Upper lobe of right lung (tissue), 1 donor: ENCODE measurements around the gene GSDME. TPM values are rescaled to one million over a fixed set of nuclear protein-coding genes. Genes with fewer than 3 reads are reported as not detected.

ENCODE experiments used
- ATAC-seq: fragments of 200-7000 bp; cut with Tn5 transposase; one replicate; pipeline ENCODE4 v1.9.1; 2020; ENCODE audit warnings: mild to moderate bottlenecking, moderate library complexity
- DNase-seq: peaks from one replicate; pipeline ENCODE4 v3.0.0-alpha.2; 2020
- H3K27ac ChIP-seq: fragments of 200-600 bp; one replicate; pipeline ENCODE4 v1.8.0; 2022
- H3K27me3 ChIP-seq: fragments of 200-600 bp; one replicate; pipeline ENCODE4 v1.8.0; 2022; ENCODE audit warnings: mild to moderate bottlenecking
- H3K36me3 ChIP-seq: fragments of 200-600 bp; one replicate; pipeline ENCODE4 v1.8.0; 2022
- H3K4me1 ChIP-seq: fragments of 200-600 bp; one replicate; pipeline ENCODE4 v1.8.0; 2022
- H3K4me3 ChIP-seq: fragments of 200-600 bp; one replicate; pipeline ENCODE4 v1.8.0; 2022; ENCODE audit warnings: mild to moderate bottlenecking
- H3K9me3 ChIP-seq: fragments of 200-600 bp; one replicate; pipeline ENCODE4 v1.8.0; 2022
- CTCF ChIP-seq: fragments of 200-600 bp; IDR thresholded peaks from one replicate; pipeline ENCODE4 v1.8.0; 2022; ENCODE audit warnings: antibody characterized with exemption
- intact Hi-C: fragments of 100-400 bp; cut with DNase I; formaldehyde crosslinking; loops from one replicate; pipeline ENCODE4 v1.11.0; 2022
- total RNA-seq: library from RNA; stranded (reverse); fragmentation: NEBNext Ultra II Directional; extraction: Animal tissue kit (Norgen Biotek cat#: 25700); gene quantifications from one replicate; pipeline ENCODE4 v1.2.1, GENCODE V29; 2021
- donor health status: DM: no; HTN: yes; CAD: no; lungs with severe emphysema.

Gene GSDME
- total RNA-seq, 1 donor from 2014 or later: 13.4 TPM

DNA sequence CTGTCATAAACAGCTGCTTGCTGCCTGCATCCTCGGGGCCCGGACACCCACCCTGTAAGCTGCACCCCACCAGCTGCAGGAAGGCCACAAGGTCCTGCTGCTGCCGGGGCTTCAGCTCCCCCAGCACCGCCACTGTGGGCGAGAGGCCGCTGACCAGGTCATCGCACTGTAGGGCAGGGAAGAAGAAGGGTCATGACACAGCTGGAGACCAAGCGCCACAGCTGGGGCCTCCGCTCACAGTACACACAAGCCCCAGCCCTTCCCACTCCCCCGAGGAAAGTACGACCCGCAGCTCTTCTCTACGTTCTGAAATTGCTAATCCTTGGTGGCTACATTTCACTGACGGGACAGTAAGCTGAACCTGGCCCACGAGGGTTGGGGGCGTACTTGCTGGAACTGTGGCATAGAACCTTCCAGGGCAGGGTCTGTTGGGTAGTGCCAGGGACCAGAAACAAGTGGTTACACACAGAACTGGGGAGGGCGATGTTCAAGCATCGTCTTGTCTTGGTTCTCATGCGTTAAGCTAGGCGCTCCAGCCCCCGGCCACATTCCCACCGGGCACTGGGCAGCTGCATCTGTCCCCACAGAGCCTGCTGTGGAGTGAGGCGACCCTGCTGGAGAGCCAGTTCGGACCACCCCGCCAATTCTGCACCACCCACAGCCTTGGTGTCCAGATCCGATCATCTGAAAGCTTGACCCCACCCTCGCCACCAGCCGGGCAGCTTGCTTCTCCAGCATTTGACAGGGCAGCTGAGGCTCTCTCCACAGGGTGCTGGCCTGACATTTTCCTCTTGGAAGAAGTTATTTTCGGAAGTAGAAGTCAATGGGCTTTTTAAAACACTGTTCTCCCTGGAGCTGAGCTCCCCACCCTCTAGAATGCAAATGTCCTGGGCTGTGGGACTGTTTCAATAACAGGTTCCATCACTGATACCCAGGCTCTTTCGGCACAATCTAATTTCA, 50.8 kb downstream of the GSDME start:
- H3K27me3 ChIP-seq: no peaks in the 10 kb centered on the region
- no peaks in the 10 kb centered on the region for H3K4me1 ChIP-seq
- H3K36me3 ChIP-seq: no peaks in the 10 kb centered on the region
- H3K4me3 ChIP-seq: no peak overlapping the region
- no peak for TF ChIP-seq CTCF
- intact Hi-C loops: no loop called here
- H3K9me3 ChIP-seq: no peaks in the 10 kb centered on the region
- DNase-seq (no peak), ATAC-seq (no peak)
- no peak overlapping the region for H3K27ac ChIP-seq

DNA sequence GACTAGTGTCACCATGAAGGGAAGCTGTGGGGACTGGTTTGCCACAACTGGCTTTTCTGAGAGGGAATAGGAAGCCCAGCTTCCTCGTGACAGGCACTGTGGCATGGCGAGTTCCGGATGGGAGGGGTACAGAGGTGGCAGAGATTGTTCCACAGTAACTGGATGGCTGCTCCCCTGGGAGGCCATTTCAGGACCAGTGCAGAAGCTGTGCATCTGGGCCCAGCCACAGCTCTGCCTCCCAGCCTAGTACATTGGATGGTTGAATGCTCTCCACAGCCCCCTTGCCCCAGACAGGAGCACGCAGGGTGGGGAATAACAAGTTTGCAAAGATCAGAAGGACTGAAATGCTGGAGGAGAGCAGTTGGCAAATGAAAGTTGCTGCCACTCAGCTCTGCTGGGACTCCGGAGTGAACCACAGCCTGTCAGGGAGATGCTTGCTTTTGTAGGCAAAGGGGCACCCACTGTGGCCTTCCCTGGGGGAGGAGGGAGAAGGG, 51.8 kb downstream of the GSDME start:
- DNase-seq: no peak
- no peak for TF ChIP-seq CTCF
- Histone ChIP-seq H3K36me3 (no peaks in the 10 kb centered on the region), H3K27me3 (no peaks in the 10 kb centered on the region), H3K4me3 (no peak overlapping the region), H3K27ac (no peak overlapping the region), H3K9me3 (no peaks in the 10 kb centered on the region), H3K4me1 (no peaks in the 10 kb centered on the region)
- ATAC-seq: peak; percentile 73
- intact Hi-C loops: no loop called here

GRCh38 chr7:24704311-24704710, 53.0 kb downstream of the GSDME start:
- no peak for ATAC-seq
- intact Hi-C loops: no loop called here
- no peak for DNase-seq
- Histone ChIP-seq H3K36me3 (no peaks in the 10 kb centered on the region), H3K9me3 (no peaks in the 10 kb centered on the region), H3K27ac (no peak overlapping the region), H3K27me3 (no peaks in the 10 kb centered on the region), H3K4me1 (no peaks in the 10 kb centered on the region), H3K4me3 (no peak overlapping the region)
- TF ChIP-seq CTCF: no peak

DNA sequence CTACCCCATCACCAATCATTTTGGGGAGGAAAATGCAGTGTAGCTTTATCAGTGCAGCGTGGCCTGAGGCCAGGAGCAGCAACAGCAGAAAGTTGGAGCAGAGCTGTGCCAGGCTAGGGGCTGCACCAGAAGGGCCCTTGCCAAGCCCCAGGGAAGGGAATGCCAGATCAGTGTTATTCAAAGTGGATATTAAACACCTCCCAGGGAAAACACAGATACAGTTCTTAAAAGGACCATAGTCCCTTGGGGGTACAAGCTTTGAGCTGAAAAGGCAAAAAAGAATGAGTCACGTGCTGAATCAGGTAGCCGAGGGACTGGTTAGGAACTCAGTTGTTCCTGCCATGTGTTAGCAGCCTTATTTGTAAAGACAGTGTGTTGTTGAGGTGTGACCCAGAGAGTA, 54.0 kb downstream of the GSDME start:
- no peak for TF ChIP-seq CTCF
- Histone ChIP-seq H3K27ac (no peak overlapping the region), H3K4me1 (no peaks in the 10 kb centered on the region), H3K4me3 (no peak overlapping the region), H3K27me3 (no peaks in the 10 kb centered on the region), H3K9me3 (no peaks in the 10 kb centered on the region), H3K36me3 (no peaks in the 10 kb centered on the region)
- intact Hi-C loops: no loop called here
- DNase-seq (no peak), ATAC-seq (no peak)

GRCh38 chr7:24702755-24703154, 54.5 kb downstream of the GSDME start:
- intact Hi-C loops: no loop called here

More at GRCh38 chr7:24702755-24703154, 54.5 kb downstream of the GSDME start:
- Histone ChIP-seq H3K9me3 (no peaks in the 10 kb centered on the region), H3K4me1 (no peaks in the 10 kb centered on the region), H3K36me3 (no peaks in the 10 kb centered on the region), H3K27me3 (no peaks in the 10 kb centered on the region), H3K27ac (no peak overlapping the region), H3K4me3 (no peak overlapping the region)
- ATAC-seq (no peak), DNase-seq (no peak)
- no peak for TF ChIP-seq CTCF
